SH-SY5Y (cell line): ENCODE results near the gene CDH4.

Experiments
- GATA2 ChIP-seq: IDR thresholded peaks from 2 replicates; pipeline ENCODE4 v1.6.1; 2011; ENCODE audit warnings: mild to moderate bottlenecking, low read depth, low read length
- GATA3 ChIP-seq: IDR thresholded peaks from 2 replicates; pipeline ENCODE4 v1.6.1; 2011; ENCODE audit warnings: low read depth, mild to moderate bottlenecking, low read length, moderate library complexity

DNA sequence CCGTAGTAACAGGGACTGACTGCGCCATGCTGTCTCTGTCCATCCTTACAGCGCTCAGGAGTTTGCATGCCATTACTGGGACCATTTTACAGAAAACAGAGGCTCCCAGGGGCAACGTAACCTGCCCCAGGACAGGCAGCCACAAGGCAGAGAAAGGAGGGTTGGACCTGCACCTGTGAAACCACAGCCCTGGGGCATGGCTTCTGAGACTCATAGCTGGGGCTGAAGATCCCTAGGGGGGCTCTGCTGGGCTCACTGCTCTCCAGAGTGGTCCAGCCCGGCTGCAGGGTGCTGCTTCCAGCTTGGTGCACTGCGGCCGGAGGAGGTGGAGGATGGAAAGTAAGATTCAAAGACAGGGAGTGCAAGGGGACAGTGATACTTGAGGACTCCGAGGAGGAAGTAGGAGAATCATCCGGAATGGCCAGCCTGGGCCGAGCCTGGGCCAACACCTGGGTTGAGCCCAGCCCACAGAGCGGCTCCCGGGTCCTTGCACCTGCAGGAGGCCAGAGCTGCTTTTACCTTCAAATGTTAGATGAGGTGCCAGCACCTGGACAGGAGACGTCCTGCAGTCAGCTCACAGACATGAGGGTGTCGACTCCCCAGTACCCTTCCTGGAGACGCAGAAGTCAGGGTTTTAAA, 183.2 kb downstream of the CDH4 start:
- TF ChIP-seq GATA2 (no peak), GATA3 (no peak)
